ENCODE results near the gene GJE1.

The GJE1 gene

GRCh38 chr6:142167486-142167885 lies 34.8 kb downstream of the GJE1 start:
- no peak for DNase-seq

GRCh38 chr6:142171351-142171750 lies 38.6 kb downstream of the GJE1 start:
- DNase-seq: no peak

- no peak for DNase-seq
Measured at GRCh38 chr6:142172758-142173157, 40.0 kb downstream of the GJE1 start.

GRCh38 chr6:142173980-142174379 lies 41.3 kb downstream of the GJE1 start:
- DNase-seq: no peak

- no peak for DNase-seq
Measured at GRCh38 chr6:142174703-142175102, 42.0 kb downstream of the GJE1 start.

GRCh38 chr6:142178129-142178528 lies 45.4 kb downstream of the GJE1 start:
- DNase-seq: no peak

GRCh38 chr6:142182004-142182403 lies 49.3 kb downstream of the GJE1 start:
- DNase-seq: no peak

GRCh38 chr6:142183351-142183750 lies 50.6 kb downstream of the GJE1 start:
- no peak for DNase-seq

GRCh38 chr6:142184307-142184706 lies 51.6 kb downstream of the GJE1 start:
- DNase-seq: no peak

Data from retina (tissue), 1 donor.